Fibroblast of gingiva (primary cell): ENCODE data around the gene SLC29A3.

Source experiments
- DNase-seq: peaks from one replicate; pipeline ENCODE4 v3.0.0-alpha.2; 2011; ENCODE audit warnings: low read depth

Gene SLC29A3

DNA sequence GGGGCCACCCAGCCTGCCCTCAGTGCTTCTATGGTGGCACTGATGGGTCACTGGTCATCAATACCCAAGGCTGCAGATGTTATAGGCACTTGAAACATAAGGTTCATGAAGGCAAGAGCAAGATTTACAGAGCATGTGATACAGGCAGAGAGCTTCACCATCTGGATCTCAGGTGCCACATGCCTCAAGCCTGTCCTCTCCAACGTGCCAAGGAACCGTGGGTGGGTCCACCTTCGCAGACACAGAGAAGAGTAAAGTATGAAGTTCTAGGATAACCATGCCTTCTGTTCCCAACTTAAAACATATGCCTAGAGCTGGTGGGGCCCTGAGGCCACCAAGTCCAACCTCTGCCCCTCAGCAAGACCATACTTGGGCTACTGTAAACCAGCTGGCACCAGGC is 51.0 kb downstream of the SLC29A3 start:
- no peak for DNase-seq

GRCh38 chr10:71371750-71372166 is 52.7 kb downstream of the SLC29A3 start:
- DNase-seq, result no peak

GRCh38 chr10:71372882-71373495 is 53.9 kb downstream of the SLC29A3 start:
- DNase-seq, result no peak

DNA sequence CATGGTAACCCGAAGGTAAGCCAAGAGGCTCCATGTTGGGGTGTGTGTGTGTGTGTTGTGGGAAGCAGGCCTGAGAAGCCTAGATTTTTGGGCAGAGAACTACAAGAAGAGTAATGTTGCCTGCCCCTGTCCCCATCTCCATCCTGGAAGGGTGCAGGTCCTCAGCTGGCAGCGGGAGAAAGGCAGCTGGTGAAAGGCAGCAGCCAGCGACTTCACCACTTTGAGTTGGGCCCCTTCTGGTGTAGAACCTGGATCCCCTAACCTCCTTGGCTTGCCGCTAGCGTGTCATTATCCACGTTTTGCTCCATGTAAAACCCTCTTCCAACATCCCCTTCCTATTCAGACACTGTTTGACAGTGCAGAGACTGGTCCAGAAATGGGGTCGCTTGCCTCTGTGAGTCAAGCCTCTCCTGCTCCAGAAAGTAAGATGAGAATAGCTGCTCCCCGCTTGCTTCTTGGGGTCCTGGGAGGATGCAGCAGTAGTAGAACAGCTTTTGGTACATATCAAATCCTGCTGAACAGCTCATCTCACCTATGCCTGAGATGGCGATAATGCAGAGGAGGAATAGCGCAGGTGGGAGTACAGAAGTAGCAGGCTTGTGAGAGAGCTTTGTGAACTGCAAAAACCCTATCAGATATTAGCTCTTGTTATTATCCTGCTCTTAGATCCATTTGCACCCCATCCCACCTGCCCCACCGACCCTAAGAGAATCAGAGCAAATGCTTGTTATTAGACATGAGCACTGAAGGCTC is 55.6 kb downstream of the SLC29A3 start:
- DNase-seq, result no peak

DNA sequence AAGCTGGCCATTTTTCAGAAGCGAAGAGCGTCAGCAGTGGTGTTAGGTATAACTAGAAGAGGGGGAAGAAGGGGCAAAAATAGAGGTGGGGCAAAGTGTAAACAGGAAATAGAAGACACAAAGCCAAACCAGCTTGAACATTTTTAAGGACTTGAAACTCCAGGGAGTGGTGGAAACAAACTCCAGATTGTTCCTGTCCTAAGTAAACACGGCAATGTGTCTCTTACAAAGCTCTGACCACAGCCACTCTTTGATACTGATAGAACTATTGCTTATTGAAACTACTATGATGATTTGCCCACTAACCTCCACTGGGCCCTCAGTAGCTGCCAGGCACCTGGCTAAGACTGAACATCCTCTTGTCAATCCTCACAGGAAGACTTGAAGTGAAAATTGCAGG is 56.9 kb downstream of the SLC29A3 start:
- no peak for DNase-seq

DNA sequence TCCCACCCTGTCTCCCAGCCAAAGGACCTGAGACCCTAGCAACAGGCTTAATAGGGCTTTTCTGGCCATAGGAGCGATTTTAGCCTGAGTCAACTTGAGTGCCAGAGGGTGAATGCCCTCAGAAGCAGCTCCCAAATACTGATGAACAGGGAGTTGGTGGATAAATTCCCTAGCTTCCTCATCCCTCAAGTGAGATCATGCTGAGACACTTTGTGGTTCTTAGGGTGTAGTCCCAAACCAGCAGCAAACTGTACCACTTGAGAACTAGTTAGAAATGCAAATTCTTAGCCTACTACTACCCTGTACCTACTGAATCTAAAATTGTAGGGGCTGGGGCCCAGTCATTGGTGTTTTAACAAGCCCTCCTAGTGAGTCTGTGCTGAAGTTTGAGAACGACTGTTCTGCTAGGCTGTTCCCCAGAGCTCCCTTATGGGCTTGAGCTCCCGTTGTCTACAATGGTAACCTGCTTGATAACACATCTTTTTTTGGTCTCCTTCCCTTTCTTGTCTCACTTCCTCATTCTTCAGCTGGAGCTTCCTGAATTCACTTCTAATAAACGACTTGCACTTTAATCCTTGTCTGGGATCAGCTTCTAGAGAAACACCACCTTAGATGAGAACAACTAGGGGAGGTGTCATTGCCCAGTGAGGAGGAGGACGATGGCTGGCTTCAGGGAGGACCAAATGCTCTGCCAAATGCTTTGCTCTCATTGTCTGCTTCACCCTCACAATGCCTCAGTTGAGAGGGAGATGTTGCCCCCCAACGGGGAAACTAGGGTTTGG is 59.5 kb downstream of the SLC29A3 start:
- DNase-seq, result no peak

- no peak for DNase-seq
Observed at GRCh38 chr10:71379118-71379766, 60.2 kb downstream of the SLC29A3 start.

DNA sequence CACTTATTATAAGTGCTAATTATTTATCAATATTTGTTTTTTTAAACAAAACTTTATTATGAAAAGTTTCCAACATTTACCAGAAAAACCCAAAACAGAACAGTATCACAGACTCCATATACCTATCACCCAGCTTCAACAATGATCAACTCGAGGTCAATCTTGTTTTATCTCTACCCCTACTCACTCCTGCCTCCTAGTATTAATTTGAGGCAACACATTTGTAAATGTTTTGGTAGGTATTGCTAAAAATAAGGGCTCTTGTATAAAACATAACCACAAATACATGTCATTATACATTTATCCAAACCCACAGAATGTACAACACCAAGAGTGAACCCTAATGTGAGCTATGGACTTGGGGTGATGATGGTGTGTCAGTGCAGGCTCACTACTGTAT is 61.8 kb downstream of the SLC29A3 start:
- DNase-seq, result no peak

GRCh38 chr10:71381611-71382010 is 62.6 kb downstream of the SLC29A3 start:
- no peak for DNase-seq

DNA sequence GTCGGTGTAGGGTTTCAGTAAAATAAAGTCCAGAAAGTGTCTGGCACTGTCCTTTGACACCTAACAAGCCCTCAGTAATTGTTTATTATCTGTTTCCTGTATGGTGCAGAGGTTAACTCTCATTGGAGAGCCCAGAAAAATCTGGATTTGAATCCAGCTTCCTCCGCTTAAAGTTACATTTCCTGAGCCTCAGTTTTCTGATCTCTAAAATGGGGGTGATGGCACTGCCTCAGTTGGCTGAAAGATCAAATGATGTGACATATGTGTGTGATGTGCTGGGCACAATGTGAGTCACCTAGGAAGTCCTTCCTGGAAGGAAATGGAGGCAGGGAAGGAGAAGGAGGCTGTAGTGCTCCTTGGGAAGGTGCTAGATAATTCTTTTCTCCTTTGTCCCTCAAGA is 63.0 kb downstream of the SLC29A3 start:
- DNase-seq, result no peak

- DNase-seq, result peak; percentile 8
Observed at GRCh38 chr10:71382757-71383156, 63.7 kb downstream of the SLC29A3 start.

GRCh38 chr10:71383972-71384687 is 65.1 kb downstream of the SLC29A3 start:
- peak; percentile 14 for DNase-seq

DNA sequence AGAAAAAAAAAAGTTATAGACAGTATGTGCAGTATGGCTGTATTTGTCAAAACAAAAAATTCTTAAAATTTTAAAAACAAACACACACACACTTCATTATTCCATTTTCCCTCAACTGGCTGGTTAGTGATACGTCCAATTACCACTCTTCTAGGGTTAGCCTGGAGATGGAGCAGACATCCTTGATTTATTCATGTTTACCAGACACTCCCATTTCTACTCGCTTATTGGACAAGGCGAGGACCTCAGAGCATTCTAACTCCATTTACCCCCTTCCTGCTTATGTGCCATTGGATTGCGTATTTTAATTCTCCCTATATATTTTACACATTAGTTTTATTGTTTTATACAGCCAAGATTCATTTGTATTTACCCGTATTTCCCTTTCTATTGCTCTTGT is 69.1 kb downstream of the SLC29A3 start:
- DNase-seq, result no peak

- DNase-seq, result no peak
Observed at GRCh38 chr10:71388583-71389310, 69.7 kb downstream of the SLC29A3 start.

- DNase-seq, result no peak
Observed at GRCh38 chr10:71389768-71390460, 70.9 kb downstream of the SLC29A3 start.

DNA sequence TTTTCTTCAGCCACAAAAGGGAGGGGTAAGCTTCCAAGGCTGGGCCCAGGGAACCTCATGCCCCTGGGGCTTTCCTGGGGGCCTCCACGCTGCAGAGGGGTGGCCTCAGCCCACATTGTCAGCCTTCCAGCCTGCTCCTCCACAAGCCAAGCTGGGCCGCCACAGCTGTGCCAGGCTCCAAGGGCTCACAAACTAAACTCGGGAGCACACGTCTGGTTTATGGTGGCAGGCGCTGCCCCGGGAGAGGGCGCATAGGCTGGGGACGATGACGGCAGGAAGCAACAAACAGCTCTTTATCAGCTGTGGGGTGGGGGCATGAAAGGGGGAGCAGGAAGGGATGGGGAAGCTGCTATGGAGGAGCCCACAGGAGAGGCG is 71.4 kb downstream of the SLC29A3 start:
- DNase-seq, result no peak

DNA sequence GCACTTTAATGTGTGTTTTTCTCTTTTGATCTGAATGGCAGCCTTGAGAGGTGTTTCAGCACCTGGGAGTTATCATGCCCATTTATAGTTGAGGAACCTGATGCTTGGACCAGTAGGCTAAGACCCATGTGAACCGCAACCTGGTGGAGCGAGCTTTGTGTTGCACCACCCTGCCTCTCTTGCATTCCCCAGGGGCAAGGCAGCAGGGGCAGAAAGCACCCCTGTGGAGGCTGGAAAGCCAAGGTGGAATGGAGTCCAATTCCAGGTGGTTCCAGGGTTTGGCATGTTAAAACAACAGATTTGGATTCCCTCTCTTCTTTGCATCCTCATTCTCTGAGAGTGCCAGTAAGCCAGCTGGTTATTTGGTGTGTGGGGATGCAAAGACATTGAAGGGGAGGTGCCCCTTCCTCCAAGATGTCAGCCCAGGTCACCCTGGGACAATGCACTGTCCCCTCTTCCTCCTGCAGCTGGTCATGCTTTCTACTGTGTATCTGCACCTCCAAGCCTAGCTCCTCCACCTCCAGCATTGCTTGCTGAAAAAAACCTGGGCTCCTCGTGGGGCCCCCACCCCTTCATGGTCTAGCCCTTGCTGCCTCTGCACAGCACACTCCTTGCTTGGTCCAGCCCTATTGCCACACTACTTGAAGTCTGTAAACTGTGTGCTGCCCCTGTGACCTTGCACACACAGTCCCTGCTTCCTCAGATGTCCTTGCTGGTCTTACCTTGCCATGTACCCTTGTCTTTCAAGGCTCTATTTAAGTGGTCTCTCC is 72.0 kb downstream of the SLC29A3 start:
- DNase-seq, result no peak

DNA sequence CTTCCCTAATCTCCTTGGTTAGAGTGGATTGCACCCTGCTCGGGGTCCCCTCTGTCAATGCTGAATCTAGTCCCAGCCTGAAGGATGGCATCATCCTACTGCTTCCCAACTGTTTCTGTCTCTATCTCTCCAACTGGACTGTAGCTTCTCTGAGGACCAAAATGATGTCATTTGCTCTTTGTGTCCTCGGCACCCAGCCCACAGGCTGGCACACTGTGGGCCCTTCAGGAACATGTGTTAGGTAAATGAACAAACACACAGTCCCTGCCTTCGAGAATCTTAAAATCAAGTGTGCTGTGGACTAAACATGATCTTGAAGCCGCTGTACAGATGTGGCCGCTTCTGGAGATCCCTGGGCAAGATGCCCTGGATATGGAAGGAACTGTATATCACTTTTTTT is 72.6 kb downstream of the SLC29A3 start:
- DNase-seq, result no peak

DNA sequence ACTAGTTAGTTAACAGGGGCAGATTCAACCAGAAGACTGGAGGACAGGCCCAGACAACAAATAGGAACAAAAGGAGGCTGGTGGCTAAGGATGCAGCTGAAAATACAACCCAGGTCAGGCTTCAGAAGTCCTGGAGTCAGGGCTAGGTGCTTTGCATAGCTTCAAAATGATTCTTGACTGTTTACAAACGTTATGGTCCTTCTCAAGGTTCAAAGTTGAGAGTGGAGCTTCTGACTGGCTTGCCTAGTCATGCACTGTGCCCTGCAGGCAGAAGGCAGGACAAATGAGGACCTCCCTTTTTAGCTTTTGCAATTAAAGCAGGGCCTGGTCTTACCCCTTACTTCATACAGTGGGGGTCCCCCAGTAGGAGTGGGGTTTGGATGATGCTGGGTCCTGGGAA is 73.2 kb downstream of the SLC29A3 start:
- DNase-seq, result no peak
